ENCODE data around the gene TIMELESS. TPM values are rescaled to one million over a fixed set of nuclear protein-coding genes. Genes with fewer than 3 reads are reported as not detected.

The TIMELESS gene
- 24.6 TPM for total RNA-seq

DNA sequence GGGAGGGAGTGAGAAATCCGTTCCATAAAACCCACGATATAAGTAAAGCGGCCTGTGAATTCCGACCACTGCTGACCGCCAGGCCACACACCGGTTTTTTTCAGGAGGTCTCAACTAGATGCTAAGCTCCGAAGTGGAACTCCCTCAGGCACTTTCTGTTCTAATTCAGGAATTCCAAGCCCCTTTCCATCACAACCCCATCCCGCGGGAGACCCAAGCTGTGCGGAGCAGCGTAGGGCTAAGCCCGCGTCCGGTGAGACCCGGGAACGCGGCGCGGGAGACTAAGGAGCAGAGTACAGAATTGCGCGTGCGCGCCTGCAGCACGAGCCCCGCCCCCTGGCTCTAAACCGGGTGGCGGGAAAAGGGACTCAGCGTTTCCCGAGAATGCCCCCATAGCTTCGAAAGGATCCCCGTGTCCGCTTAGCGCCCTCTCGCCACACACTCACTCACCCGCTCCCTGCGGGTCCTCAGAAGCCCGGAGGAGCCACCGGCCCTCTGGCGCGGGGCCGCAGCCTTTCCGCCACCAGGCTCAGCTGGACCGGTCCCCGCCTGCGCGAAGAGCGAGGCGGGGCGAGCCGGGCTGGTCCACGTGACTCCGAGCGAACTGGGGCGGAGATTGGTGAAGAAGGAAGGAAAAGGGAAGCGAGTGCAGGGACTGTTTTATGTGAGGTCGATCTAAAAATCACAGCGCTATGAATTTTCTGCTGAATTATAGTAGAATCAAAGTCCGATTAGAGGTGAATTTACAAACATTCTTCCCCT lies at the start of gene TIMELESS:
Gene TIMELESS, minus strand, starts transcription at position 567 of the 762 bp plus-strand sequence. CDS start 15,256 bp downstream, outside the sequence.

GRCh38 chr12:56488041-56488955 lies 39.1 kb upstream of the TIMELESS start, which contains the start of gene GLS2:
GLS2 (minus strand) TSS chr12:56488161; CDS start chr12:56488118, 43 bp downstream.

GRCh38 chr12:56468216-56469006 lies 19.2 kb upstream of the TIMELESS start, which contains the start of gene SPRYD4:
SPRYD4 (plus strand) TSS chr12:56468578; CDS start chr12:56468592, 14 bp downstream.

GRCh38 chr12:56454557-56454956 lies 5.3 kb upstream of the TIMELESS start, which contains the start of gene MIP:
MIP (minus strand) TSS chr12:56454657; CDS start chr12:56454613, 44 bp downstream.

Other genes starting within 250 kb of the TIMELESS start
- gene RNF41, start 227.5 kb downstream of the TIMELESS start, total RNA-seq: 79.0 TPM
- 25.8 TPM for gene NABP2, start 225.1 kb downstream of the TIMELESS start, total RNA-seq
- gene SLC39A5, start 219.4 kb downstream of the TIMELESS start, total RNA-seq: 2.4 TPM
- gene ANKRD52, start 191.0 kb downstream of the TIMELESS start, total RNA-seq: 22.9 TPM
- 17.2 TPM for gene COQ10A, start 182.5 kb downstream of the TIMELESS start, total RNA-seq
- gene CS, start 149.1 kb downstream of the TIMELESS start, total RNA-seq: 109 TPM
- 76.5 TPM for gene CNPY2, start 133.4 kb downstream of the TIMELESS start, total RNA-seq
- 64.0 TPM for gene PAN2, start 115.4 kb downstream of the TIMELESS start, total RNA-seq
- 0.71 TPM for gene IL23A, start 110.5 kb downstream of the TIMELESS start, total RNA-seq
- gene STAT2, start 89.3 kb downstream of the TIMELESS start, total RNA-seq: 152 TPM
- not detected for gene APOF, start 86.6 kb downstream of the TIMELESS start, total RNA-seq
- gene MIP, start 5.2 kb upstream of the TIMELESS start, total RNA-seq: 303 TPM
- gene SPRYD4, start 19.2 kb upstream of the TIMELESS start, total RNA-seq: 2.8 TPM
- gene GLS2, start 38.7 kb upstream of the TIMELESS start, total RNA-seq: 4.1 TPM
- 17.9 TPM for gene RBMS2, start 72.4 kb upstream of the TIMELESS start, total RNA-seq
- 65.9 TPM for gene BAZ2A, start 180.9 kb upstream of the TIMELESS start, total RNA-seq
- gene ATP5F1B, start 196.6 kb upstream of the TIMELESS start, total RNA-seq: 392 TPM
- 125 TPM for gene PTGES3, start 238.9 kb upstream of the TIMELESS start, total RNA-seq

All from camera-type eye (tissue), 1 donor.